ENCODE results near the gene NOL12.

The NOL12 gene

GRCh38 chr22:37686002-37686982 lies at the start of gene NOL12:
Gene NOL12 (plus strand): TSS chr22:37686343. CDS start chr22:37686393, 50 bp downstream.
- H3K27ac ChIP-seq: peak within 1 kb of the TSS; percentile 80
- no peak for TF ChIP-seq ZFX (IDR thresholded peaks at IDR 0.05; ENCODE audit: borderline replicate concordance)
- no peak for TF ChIP-seq CTCF (IDR thresholded peaks at IDR 0.05)

GRCh38 chr22:37636949-37637273 lies 49.2 kb upstream of the NOL12 start:
- no peak for TF ChIP-seq ZFX (IDR thresholded peaks at IDR 0.05; ENCODE audit: borderline replicate concordance)
- TF ChIP-seq CTCF (IDR thresholded peaks at IDR 0.05): no peak
- H3K27ac ChIP-seq: peak overlapping the region; percentile 73

- peak overlapping the region; percentile 73 for H3K27ac ChIP-seq
- TF ChIP-seq ZFX (IDR thresholded peaks at IDR 0.05; ENCODE audit: borderline replicate concordance) (no peak), CTCF (IDR thresholded peaks at IDR 0.05) (no peak)
These were observed 47.6 kb upstream of the NOL12 start for GRCh38 chr22:37638391-37639069.

GRCh38 chr22:37639070-37639760 lies 46.9 kb upstream of the NOL12 start, which contains the start of gene SH3BP1:
Gene SH3BP1 (plus strand): TSS chr22:37639669. CDS start chr22:37639788, 119 bp downstream.
- peak within 1 kb of the TSS; percentile 73 for H3K27ac ChIP-seq
- TF ChIP-seq CTCF (IDR thresholded peaks at IDR 0.05) (peak; percentile 1; the same call in 1 of the 2 replicates), ZFX (IDR thresholded peaks at IDR 0.05; ENCODE audit: borderline replicate concordance) (no peak)

GRCh38 chr22:37639771-37640590 lies 46.2 kb upstream of the NOL12 start:
- TF ChIP-seq CTCF (IDR thresholded peaks at IDR 0.05): no peak
- TF ChIP-seq ZFX (IDR thresholded peaks at IDR 0.05; ENCODE audit: borderline replicate concordance): no peak
- peak overlapping the region; percentile 73 for H3K27ac ChIP-seq

Data from 22Rv1 (cell line).